CD4-positive, alpha-beta T cell treated with Interleukin-17A for 1 hour (primary cell): ENCODE measurements around the gene CEP57L1.
"Not testable (repeated sequence)": the region's sequence is repeated elsewhere in the genome, so short reads cannot be mapped to it uniquely, and the experiment has no call there.

Source experiments
- DNase-seq: peaks from one replicate; pipeline ENCODE4 v3.0.0-alpha.2; 2020

CEP57L1 gene

GRCh38 chr6:109117346-109118035 is 22.2 kb downstream of the CEP57L1 start:
- DNase-seq, result no peak

DNA sequence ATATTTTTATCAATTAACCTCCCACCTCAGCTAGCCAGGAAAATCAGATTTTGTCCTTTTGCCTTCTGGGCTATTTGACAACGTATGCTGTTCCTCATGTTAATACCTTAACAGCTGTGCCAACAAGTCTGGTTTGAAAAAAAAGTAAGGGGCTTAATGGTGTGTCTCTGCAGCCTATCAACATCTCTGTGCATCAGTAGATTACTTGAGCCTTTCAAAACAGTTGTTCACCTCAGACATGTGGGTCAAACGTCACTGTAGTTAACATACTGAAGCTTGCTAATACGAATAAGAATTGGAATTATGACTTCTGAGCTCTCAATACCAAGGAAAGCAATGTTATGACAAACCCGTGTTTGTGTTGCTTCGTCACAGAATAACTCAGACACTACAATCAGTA is 23.0 kb downstream of the CEP57L1 start:
- DNase-seq, result no peak

DNA sequence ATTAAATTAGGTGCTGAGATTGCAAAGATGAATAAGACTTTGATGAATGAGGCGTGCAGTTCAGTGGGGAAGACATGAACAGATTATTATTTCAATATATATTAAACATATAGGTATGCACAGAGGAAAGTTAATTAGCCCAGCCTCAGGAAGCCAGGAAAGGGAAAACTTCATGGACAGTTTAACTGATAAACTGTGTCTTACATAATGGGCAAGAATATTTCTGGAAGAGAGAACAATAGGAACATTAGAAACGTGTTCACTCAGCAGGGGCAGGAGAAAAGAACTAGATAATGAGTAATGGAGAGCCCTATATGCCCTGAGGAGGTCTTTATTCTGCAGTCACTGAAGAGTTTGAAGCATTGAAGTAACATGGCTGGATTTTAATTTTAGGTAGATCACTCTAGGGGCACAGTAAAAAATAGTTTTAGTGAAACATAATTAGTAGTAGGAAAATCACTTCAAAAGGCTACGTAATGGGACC is 23.6 kb downstream of the CEP57L1 start:
- DNase-seq, result no peak

DNA sequence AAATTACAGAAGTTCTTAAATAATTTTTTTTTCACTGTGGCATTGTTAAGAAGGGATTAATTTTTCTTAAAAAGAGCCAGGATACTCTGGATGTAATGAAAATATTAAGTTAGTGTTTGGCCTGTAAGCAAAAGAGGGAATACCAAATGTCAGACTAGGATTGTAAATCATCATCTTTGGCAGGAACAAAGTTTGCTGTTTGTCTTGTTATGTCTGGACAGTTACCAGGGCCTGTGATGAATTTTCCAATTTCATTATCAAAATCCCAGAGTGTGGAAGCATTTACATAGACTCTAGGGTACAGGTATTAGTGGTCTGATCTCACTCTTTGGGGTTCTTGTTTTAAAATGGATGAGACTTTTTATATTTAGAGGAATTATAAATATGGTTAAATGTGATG is 26.1 kb downstream of the CEP57L1 start:
- no peak for DNase-seq

- no peak for DNase-seq
These were observed 28.9 kb downstream of the CEP57L1 start for GRCh38 chr6:109124219-109124618.

DNA sequence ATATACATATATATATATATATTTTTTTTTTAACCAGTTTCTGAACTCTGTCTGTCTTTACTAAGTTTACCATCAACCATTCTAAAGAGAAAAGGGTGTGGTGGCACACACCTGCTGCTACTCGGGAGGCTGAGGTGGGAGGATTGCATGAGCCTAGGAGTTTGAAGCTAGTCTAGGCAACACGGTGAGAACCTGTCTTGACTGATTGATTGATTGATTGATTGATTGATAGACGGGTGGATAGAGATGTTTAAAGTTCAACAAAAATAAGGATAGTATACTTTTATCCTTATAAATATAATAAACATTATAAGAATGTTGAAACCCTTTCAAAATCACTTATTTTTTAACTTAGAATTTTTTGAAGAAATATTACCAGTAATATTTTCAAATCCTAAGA is 30.2 kb downstream of the CEP57L1 start:
- no peak for DNase-seq

DNA sequence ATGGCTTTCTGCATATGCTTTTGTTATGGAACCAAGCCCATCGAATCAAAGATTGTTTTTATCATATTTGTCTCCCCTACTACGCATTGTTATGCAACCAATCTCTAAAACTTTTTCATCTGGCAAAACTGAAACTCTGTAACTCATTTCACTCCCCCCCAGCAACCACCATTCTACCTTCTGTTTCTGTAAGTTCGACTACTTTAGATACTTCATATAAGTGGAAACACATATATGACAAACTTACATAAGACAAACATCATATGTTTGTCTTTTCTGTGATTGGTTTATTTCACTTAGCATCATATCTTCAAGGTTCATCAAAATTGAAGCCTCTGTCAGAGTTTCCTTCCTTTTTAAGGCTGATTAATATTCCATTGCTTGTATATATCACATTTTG is 34.8 kb downstream of the CEP57L1 start:
- no peak for DNase-seq

GRCh38 chr6:109135600-109135999 is 40.3 kb downstream of the CEP57L1 start:
- not testable (repeated sequence) for DNase-seq

GRCh38 chr6:109136039-109136438 is 40.7 kb downstream of the CEP57L1 start:
- not testable (repeated sequence) for DNase-seq

- not testable (repeated sequence) for DNase-seq
These were observed 41.2 kb downstream of the CEP57L1 start for GRCh38 chr6:109136530-109136929.

DNA sequence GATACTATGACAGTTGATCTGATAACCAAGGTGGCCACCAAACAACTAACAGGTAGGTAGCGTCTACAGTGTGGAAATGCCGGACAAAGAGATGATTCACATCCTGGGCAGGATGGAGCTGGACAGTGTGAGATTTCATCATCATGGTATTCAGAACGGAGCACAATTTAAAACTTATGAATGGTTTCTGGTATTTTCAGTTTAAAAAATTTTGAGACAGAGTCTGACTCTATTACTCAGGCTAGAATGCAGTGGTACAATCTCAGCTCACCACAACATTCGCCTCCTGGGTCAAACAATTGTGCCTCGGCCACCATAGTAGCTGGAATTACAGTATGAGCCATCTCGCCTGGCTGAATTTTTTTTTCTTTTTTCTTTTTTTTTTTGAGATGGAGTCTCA is 43.8 kb downstream of the CEP57L1 start:
- no peak for DNase-seq

- not testable (repeated sequence) for DNase-seq
These were observed 46.8 kb downstream of the CEP57L1 start for GRCh38 chr6:109142067-109142466.

GRCh38 chr6:109143191-109143590 is 47.9 kb downstream of the CEP57L1 start:
- DNase-seq, result no peak

DNA sequence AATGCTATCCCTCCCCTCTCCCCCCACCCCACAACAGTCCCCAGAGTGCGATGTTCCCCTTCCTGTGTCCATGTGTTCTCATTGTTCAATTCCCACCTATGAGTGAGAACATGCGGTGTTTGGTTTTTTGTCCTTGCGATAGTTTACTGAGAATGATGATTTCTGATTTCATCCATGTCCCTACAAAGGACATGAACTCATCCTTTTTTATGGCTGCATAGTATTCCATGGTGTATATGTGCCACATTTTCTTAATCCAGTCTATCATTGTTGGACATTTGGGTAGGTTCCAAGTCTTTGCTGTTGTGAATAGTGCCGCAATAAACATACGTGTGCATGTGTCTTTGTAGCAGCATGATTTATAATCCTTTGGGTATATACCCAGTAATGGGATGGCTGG is 52.9 kb downstream of the CEP57L1 start:
- not testable (repeated sequence) for DNase-seq

- DNase-seq, result not testable (repeated sequence)
These were observed 53.4 kb downstream of the CEP57L1 start for GRCh38 chr6:109148716-109149115.

GRCh38 chr6:109153752-109154151 is 58.4 kb downstream of the CEP57L1 start:
- no peak for DNase-seq

DNA sequence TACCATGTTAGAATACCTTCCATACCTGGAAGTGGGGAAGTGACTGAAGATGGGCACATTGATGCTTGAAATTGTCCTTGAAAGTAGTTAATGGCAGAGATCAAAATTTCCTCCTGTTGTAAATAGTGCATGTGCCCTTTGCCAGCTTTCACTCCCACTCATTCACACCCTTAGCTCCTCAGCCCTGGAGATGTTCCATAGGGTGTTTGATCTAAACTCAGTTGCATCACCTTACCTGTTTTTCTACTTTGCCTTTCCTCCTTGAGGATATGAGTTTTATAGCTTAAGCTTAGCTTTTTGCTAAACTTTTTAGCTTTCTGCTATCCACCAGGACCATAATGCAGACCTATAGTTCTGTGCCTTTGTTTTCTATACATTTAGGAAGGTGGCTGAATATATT is 69.0 kb downstream of the CEP57L1 start:
- DNase-seq, result no peak

DNA sequence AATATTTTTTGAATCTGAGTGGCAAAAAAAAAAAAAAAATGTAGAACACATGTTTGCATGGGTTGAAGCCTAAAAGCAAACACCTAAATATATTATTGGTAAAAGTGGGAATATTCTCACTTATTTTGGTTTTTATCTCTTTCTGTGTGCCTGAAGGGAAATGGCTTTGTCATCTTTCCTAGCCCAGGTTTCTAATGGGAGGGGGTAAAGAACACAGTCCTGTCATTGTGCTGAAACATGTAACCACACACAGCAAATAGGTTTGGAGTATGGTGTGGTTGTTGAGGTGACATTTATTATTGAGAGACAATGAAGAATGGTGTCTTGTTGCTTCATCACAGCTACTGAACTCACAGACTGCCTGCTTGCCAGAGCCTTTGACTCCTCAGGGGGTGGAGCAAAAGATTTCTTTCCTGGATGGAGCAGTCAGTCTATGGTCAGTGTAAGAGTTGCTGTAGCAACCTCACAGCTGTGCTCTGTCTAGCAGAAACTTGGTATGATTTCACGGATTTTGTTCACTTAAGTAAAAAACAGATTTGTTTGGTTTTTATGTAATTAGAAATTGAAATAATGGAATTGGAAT is 70.2 kb downstream of the CEP57L1 start:
- no peak for DNase-seq

- no peak for DNase-seq
These were observed 71.4 kb downstream of the CEP57L1 start for GRCh38 chr6:109166673-109167072.

DNA sequence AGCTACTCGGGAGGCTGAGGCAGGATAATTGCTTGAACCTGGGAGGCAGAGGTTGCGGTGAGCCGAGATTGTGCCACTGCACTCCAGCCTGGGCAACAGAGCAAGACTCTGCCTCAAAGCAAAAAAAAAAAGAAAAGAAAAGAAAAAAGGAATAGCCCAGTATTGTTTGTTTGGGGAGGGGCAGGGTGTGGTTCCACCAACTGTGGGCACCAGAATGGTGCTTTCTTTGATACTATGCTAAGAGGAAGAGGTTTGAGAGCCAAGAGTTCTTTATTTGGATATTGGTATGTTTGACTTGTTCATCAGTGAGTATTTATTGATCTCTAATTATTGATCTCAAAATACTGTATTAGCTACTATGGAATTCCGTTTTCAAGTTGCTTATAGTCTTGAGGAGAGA is 72.3 kb downstream of the CEP57L1 start:
- DNase-seq, result no peak

DNA sequence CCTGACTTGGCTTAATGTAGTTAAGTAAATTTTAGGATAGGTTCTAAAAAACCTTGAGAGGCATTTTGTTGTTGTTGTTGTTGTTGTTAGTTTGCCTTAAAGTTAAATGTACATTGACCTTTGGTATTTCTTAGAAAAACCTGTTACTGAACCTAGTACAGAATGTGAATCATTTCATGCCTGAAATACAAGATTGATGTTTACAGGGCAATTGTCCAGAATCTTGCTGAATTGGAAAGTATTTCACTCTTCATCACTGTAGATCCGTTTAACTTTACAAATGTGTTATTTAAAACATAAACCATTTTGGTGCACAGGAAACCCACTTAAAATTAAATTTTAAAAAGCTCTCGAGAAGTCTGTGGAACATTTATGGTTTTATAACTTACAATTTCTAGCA is 75.0 kb downstream of the CEP57L1 start:
- DNase-seq, result no peak

GRCh38 chr6:109172101-109172746 is 76.9 kb downstream of the CEP57L1 start:
- DNase-seq, result no peak

DNA sequence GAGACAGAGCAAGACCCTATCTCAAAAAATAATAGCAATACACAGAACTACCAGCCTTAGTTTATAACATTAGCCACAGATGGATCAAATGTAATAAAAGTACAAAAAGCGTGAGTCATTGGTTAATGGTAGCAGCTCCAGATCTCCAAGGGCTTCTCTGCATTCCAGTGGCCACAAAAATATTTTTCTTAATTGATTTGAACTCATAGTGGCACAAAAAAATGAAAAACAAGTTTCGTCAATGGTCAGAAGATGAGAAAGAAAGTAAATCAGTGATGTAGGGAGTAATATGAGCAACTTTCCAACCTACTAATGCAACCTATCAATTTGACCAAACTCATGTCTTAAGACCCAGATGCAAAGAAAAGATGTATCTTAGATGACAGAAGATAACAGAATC is 79.6 kb downstream of the CEP57L1 start:
- DNase-seq, result no peak

- DNase-seq, result no peak
These were observed 83.6 kb downstream of the CEP57L1 start for GRCh38 chr6:109178921-109179320.
